ENCODE results near the gene MYEF2.

MYEF2 gene, protein sequence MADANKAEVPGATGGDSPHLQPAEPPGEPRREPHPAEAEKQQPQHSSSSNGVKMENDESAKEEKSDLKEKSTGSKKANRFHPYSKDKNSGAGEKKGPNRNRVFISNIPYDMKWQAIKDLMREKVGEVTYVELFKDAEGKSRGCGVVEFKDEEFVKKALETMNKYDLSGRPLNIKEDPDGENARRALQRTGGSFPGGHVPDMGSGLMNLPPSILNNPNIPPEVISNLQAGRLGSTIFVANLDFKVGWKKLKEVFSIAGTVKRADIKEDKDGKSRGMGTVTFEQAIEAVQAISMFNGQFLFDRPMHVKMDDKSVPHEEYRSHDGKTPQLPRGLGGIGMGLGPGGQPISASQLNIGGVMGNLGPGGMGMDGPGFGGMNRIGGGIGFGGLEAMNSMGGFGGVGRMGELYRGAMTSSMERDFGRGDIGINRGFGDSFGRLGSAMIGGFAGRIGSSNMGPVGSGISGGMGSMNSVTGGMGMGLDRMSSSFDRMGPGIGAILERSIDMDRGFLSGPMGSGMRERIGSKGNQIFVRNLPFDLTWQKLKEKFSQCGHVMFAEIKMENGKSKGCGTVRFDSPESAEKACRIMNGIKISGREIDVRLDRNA

DNA sequence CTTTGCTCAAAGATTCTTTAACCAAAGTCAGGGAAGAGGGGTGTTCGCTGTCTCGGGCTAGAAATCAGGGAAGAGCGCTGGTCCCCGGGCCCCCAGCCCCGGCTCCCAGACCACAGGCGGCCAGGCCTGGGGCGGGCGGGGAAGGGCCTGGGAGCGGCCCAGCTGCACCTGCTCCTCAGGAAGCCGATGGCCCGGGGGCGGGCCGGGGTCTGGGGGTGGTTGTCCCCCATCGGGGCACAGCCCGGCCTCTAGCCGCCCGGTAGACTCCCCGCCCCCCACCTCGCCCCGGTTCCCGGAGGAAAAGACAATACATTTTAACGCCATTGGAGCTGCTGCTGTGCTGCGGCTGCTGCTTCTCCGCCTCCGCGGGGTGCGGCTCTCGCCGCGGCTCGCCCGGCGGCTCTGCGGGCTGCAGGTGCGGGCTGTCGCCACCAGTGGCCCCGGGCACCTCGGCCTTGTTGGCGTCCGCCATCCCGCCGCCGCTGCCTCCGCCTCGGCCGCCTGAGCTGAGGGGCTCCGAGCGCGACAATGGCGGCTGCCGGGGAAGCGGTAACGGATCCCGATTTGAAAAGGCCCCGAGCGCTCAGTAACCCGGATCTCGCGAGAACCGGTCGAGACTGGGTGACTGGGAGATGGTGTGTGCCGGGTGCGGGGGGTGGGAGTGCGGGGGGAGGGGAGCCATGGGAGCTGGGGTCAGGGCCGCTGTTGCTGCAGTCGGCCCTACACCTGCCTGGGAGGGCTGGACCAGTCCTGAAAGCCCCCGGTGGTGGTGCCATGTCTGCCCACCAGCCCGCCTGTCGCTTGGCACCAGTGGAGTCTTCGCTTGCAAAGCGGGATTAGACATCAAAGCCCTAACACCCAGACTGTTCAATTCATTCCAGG lies at the start of gene MYEF2:
MYEF2 (minus strand) TSS at position 530 of the 882 bp plus-strand sequence; CDS start at position 472, 58 bp downstream.
- no peak for DNase-seq (ENCODE audit: low read depth)

DNA sequence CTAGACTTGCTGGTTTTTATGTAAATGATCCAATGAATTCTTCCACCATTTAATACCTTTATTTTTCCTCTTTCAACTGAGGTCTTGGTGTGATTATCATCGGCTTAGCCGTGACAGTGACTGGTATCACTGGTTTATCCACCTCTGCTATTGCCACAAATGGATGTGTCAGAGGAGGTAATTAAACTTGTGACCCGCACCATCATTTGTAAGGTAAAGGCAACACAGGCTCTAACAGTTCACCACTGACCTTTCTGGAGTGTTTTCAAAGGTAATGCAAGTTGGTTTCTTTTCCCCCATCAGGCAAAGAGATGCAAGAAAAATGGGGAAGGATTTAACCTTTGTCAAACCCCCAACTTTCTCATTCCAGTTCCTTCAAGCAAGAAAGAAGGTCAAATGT lies 47.7 kb upstream of the MYEF2 start:
- no peak for DNase-seq (ENCODE audit: low read depth)

DNA sequence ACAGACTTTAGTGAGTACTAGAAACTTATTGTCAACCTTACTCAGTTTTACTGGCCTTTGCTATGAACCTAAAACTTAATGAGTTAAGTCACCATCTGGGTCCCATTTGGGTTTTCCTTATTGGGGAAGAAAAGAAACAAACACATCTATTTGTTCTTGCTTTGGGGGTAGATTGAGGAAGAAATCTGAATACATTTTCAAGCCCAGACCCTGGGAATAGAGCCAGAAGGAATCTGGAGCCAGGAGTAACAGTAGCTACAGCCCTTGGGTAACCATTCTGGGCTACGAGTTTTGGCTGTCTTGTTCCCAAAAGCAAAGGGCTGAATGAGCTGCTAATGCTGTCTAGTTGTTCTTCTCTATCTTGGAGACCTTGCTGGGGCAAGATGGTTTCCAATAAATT lies 44.5 kb upstream of the MYEF2 start:
- DNase-seq (ENCODE audit: low read depth): no peak

DNA sequence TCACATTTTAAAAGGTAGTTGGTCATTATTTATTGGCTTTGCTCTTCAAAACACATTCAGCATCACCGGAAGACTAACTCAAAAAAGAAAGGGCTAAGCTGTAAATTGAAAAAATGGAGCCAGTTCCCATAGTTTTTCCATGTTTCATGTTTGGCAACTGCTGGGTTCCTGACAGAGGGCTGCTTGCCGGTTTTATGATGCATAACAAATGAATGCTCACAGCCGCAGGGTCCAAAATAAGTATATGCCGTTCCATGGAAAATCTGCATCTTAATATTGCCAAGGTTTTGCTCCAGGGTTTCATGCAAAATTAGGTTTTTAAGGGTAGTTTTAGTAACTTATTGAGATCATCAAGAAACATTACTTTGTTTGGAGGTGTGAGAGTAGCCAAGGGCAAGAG lies 43.8 kb upstream of the MYEF2 start:
- DNase-seq (ENCODE audit: low read depth): peak; percentile 16

DNA sequence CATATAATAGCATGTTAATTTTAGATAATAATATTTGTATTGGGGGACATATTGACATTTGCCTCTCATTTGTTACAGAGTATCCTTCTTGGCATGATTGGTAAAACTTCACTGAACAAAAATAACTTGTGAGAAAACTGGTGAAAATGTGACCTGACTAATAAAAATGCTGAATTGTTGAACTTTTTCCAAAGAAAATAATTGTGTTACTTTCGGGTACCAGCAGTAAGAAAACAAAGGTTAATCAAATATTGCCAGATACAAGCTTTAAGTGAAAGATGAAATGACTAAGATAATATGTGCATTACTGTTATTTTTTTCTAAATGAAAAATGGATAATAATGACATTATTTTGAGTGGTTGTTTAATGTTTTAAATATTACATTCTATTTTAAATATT lies 43.2 kb upstream of the MYEF2 start:
- DNase-seq (ENCODE audit: low read depth): no peak

DNA sequence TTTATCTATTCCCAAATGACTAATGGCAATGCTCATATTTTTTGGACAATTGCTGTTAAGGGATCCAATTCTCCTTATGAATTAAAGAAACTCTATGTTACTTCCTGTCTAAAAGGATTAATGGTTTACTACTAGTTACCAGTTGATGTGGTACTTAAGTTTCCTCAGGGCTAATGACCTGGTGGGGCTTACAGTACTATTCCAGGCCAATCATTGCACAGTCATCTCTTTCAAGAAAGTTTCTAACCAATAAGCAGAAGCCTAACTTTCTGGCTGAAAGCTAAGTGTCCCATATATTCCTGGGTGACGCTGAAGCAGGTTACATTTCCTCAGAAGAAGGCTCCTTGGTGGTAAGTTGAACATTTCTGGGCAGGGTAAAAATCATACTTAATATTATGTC lies 27.9 kb upstream of the MYEF2 start, which contains the start of gene SLC12A1:
SLC12A1 (plus strand) TSS at position 322 of the 400 bp plus-strand sequence. CDS start 1,418 bp downstream, outside the sequence.
- no peak for DNase-seq (ENCODE audit: low read depth)

DNA sequence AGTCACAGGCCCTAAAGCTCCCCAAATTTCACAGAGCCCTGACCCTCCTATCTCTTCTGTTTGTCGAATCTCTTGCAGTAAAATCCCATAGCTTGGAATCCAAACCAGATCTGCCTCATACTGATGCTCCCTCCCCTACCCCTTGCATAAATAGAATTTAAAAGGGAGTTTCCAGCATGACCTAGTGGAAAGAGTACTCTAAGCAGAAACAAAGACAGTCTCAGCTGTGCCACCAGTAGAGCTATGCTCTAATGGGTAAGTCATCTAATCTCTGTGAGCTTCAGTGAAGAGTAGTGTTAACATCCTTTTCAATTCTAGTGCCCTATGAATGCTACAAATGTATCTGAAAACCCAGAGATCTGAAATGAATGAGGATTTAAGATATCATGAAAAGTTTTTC lies 24.0 kb upstream of the MYEF2 start:
- DNase-seq (ENCODE audit: low read depth): no peak

DNA sequence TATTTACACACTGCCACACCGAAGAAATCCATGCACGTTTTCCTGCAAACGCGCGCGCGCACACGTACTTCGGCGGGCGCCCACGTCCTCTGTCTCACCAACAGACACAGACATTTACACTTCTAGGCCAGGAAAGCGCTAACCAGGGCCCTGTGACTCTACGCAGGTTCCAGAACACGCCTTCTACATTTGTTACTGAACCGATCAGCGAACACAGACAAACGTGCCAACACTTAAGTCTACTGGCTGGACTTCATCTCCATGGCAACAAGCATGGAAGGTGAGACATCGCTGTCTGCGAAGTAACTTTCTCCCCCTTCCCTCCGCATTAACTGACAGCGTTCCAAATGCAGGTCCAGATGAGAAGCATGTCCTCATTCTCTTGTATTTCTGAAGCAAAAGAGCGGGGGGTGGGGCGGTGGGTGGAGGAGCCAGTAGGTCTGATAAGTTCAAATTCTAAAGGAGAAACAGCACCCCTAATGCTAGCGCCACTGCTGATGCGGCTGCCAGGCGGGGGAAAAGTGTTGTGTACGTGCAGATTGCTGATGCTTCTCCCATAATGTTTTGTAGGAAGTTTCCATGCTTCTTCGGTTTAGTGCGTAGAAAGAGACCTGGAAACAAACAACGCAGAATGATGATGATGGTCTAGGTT lies 13.6 kb upstream of the MYEF2 start, which contains the start of gene CTXN2:
CTXN2 (plus strand) TSS at position 92 of the 652 bp plus-strand sequence. CDS start 9,636 bp downstream, outside the sequence.
- no peak for DNase-seq (ENCODE audit: low read depth)

DNA sequence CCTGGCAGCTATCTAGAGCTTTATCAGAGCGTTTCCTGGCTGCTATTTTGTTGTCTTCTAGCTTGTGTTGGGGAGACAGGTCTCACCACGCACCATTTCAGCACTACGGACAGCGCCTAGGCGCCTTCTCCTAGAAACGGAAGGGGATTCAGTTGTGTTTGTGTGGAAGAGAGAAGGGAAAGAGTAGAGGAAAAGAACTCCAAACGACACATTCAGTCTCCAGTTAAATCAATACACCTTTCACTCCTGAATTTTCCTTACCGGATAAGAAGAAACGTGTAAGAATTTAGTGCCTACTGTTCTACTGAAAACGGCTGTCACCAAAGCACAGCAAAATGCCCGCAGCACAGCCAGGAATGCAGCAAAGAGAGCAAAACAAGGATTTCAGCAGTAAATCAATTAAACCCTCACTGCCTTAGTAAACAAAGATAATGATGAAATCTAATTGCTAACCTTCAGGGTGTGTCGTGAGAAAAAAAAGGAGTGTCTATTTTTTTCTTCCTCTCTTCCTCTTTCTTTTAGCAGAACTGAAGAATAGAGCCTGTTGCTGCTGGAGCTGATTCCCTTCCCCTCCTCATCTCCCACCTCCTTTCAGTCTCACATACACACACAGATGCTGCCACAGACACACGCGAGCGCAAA lies 13.0 kb upstream of the MYEF2 start:
- DNase-seq (ENCODE audit: low read depth): no peak

DNA sequence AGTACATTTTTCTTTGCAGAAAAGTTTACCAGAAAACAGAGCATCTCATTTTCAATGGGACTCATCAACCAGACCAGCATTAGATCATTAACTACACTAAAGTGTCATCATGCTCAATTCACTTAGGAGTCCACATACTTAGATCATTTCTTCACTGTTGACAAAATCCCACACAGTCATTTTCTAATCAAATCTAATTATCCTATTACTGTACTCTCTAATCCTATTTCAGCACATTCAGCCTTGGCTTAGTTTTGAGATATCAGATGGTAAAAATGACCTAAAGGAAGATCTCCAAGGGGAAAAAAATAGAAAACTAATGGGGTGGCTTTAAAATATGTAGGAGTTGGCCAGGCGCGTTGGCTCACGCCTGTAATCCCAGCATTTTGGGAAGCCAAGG lies 8.2 kb upstream of the MYEF2 start:
- DNase-seq (ENCODE audit: low read depth): no peak

DNA sequence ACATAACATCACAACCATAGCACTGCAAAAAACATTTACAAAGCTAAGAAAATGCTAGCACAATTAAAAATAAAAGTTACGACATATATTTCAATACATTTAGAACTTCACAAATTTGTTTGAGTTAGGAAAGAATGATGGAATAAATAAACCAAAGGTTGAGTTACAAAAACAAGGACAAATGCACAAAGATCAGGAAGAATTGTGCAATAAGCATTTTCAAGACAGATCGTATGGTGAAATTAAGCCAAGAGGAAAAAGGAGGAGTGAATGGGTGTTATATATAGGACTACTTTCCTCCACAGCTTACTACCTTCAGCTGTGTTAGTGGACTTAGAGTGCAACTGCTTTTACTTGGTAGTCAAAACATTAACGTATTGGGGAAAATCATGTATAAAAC lies 7.4 kb upstream of the MYEF2 start:
- no peak for DNase-seq (ENCODE audit: low read depth)

DNA sequence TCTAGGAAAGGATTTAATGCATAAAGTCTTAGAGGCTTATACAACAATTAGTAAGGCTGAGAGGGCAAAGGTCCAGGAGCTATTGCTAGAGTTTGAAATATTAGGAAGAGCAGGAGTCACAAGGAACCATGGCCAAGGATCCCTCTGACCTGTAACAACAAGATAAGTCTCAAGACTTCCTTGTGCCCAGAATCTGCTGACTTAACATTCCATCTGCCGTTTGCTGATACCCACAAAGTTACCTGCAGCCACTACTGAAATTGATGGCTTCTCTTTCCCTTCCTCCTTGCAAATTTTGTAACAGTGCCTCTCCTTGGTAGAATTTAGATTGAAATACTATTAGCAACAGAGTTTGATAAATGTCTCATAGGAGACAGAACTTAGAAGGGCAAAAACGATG lies 4.7 kb upstream of the MYEF2 start:
- DNase-seq (ENCODE audit: low read depth): no peak

DNA sequence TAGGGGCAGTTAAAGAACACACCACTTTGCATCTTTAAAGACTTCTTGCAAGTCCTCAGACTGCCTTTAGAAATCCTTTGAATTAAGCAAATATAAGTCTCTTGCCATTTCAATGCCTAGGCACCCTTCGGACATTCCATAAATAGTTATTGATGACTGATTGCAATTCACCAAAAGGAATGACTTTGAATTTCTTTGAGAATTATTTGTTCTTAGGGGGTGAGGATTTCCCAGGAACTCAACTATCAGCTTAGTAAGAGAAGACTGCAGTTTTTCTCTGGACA lies 495 bp upstream of the MYEF2 start:
- no peak for DNase-seq (ENCODE audit: low read depth)

DNA sequence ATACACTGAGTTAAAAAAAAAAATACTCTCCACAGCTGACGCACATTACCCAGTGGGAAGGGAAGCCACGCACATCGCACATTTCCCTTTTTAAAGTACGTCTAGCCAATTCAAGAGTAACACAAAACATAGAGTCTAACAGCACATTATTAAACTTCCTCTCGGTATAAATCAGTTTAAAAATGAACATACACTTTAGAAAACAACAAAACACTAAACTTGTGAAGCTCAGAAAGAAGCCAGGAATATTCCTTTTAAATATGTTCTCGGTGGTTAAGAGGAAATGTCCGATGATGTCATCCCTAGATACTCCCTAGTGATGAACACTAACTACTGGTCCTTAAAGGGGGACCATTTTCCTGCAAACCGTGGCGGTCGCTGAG lies 721 bp downstream of the MYEF2 start:
- DNase-seq (ENCODE audit: low read depth): no peak

DNA sequence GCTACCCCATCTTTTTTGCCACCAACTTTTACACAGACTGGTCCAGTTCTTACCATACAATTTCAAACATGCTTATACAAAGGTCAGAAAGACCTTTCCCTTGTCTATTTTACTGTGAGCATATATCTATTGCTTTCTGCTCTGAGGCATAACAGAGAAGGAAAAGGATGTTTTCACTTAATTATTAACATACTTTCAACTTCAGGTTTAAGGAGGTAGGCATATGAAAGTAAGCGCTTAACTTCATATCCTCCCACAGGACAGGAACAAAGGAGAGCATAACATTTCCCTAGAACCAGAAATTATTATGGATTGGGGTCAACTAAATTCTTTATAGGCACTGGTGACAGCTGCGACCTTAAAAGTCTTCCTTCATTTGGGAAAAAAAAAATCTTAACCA lies 1.1 kb downstream of the MYEF2 start:
- DNase-seq (ENCODE audit: low read depth): no peak

DNA sequence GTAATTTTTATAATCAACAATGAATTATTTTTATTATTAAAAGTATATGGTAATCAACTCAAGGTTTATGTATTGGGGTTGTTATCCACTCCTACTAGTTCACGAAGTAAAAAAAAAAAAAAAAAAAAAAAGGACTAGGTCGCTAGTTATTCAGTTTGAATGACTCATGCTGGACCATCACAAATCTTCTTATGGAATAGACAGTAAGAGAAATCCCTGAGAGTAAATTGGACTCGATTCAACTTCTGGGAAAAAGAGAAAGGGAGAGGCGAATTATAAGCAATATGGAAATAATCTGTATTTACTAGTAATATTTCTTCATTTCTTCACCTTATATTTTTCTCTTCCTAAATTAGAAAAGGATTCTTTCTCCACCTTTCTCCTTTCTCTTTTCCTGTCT lies 2.0 kb downstream of the MYEF2 start:
- DNase-seq (ENCODE audit: low read depth): no peak

DNA sequence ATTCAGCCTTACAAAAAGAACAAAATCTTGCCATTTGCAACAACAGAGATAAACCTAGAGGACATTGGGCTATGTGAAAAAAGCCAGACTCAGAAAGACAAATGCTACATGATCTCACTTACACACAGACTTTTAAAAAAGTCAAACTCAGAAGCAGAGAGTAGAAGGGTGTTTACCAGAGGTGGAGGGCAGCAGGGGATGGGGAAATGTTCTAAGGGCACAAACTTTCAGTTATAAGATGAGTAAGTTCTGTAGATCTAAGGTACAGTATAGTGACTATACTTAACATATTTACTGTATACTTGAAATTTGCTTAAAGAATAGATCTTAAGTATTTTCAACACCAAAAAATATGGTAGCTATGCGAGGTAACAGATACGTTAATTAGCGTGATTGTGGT lies 3.0 kb downstream of the MYEF2 start:
- DNase-seq (ENCODE audit: low read depth): no peak

DNA sequence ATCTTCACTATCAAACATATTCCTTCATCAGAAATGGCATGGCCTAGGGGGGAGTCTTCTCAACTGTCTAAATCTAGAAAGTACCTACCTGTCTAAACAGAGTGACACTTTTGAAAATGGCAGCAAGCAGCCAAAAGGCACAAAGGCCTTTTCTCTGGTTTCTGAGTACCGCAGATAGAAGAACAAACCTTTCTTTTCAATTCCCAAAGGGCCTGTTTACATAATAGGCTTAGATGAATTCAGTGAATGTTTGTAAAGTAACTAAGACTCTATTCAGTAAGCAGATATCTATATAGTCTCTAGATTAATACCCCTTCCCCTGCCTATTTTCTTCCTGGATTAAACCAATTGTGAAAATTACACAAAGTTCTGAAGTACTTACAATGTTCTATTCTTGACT lies 7.1 kb downstream of the MYEF2 start:
- no peak for DNase-seq (ENCODE audit: low read depth)

DNA sequence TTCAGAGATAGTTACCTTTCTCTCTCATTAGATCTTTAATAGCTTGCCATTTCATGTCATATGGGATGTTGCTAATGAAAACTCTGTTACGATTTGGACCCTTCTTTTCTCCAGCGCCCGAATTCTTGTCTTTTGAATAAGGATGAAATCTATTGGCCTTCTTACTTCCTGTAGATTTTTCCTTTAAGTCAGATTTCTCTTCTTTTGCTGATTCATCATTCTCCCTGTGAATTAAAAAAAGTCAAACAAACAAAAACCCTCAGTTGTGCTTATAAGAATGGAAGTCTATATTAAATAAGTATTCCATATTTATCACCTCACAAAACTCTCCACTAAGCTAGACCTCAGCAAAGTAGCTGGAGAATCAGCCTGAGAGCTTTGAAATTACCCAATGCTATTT lies 9.5 kb downstream of the MYEF2 start:
- DNase-seq (ENCODE audit: low read depth): no peak

DNA sequence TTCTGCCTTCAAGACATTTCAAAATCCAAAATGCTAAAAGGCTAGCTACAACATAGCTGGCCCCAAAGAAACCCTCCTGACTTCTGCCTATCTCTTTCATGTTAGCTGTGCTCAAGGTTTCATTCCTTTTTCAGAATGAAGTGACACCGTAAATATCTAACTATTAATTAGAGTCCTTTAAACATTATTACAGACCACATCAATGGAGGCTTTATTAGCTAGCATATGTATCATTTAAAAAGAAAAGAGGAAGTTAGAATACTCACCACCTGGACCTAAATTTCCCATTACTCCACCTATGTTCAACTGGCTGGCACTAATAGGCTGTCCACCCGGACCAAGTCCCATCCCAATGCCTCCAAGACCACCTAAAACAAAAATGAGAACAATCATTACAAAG lies 24.6 kb downstream of the MYEF2 start:
- no peak for DNase-seq (ENCODE audit: low read depth)

DNA sequence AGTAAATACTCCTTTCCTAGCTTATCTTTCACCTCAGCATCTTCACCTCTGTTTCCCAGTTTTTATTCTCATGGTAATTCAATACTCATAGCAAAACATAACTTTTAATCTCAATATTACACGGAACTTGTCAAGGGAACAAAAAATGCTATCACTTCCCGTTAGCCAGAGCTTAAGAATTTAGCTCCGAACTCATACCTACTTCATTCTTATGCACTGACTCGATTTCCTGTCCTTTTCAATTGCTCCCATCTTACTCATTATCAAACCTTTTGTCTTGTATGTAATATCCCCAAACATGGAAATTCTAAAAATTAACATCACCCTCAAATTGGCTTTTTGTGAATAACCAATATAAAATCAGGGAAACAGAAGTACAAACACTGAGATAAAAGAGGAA lies 28.2 kb downstream of the MYEF2 start:
- no peak for DNase-seq (ENCODE audit: low read depth)

DNA sequence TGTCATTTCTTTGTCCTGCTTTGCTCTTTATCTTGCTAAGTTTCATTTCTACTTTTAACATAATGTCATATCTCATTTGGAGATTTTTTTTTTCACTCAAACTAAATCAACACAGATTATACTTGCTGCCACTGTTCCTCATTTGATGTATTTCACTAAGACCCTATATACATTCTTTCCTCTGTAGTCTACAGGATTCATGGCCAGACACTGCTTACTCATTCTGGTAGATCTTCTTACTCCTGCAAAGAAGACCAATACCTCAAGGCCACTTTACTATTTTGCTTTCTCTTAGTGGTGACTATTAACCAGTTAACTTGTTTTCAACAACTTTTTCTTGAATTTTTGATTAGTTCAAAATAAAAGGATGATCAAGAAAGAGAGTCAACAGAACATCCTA lies 30.7 kb downstream of the MYEF2 start:
- no peak for DNase-seq (ENCODE audit: low read depth)
